PFSK-1 (cell line): ENCODE data around the gene GRID2IP.

ENCODE experiments used
- POLR2AphosphoS5 ChIP-seq: IDR thresholded peaks from 2 replicates; pipeline ENCODE4 v1.6.1; 2012; ENCODE audit warnings: low read depth, mild to moderate bottlenecking, control low read depth, low read length, moderate library complexity
- REST ChIP-seq, 2 experiments: IDR thresholded peaks; 2 replicates each; pipeline versions ENCODE4 v1.6.1 to v1.8.0; 2011 to 2012; ENCODE audit warnings: low read depth in 2 of 2, low read length in 2 of 2, control low read depth in 1 of 2, inconsistent platforms in 1 of 2, mild to moderate bottlenecking in 1 of 2, moderate library complexity in 1 of 2; ENCODE audit not compliant: insufficient read depth in 1 of 2

GRCh38 chr7:6453734-6454133 lies 97.5 kb downstream of the GRID2IP start:
- TF ChIP-seq POLR2AphosphoS5 (no peak), REST (IDR thresholded peaks at IDR 0.05; ENCODE audit: insufficient read depth in 1 of 2, low read depth in 2 of 2, low read length in 2 of 2) (no peak)
